ENCODE results near the gene MAN2A1. TPM values are rescaled to one million over a fixed set of nuclear protein-coding genes. Genes with fewer than 3 reads are reported as not detected.
A peak's percentile ranks its signal among the peaks of the same experiment; 100 is the strongest.

MAN2A1 gene
- total and polyA plus RNA-seq, 2 experiments from 2014 or later = 4.4 to 8.6 TPM

DNA sequence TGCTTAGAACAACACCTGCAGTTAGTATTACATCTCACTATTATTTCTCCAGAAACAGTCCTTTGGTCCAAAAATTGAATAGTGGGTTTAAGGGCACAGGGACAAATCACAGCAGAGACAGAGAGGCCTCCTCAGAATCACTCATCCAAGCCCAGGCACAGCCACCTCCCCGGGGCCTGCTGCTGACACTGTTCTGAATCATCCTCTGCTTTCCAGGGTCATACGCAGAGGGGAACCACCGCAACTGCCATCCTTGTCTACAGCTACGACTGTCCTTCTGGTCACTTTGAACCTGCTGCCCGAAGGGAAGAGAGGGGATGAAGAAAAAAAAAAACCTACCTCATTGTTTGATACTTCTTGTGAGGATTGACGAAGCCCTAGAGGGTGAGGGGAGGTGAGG lies 35.3 kb upstream of the MAN2A1 start:
- DNase-seq (ENCODE audit: low read depth in 1 of 2, low spot score in 1 of 2) = no peak

GRCh38 chr5:109655841-109656240 lies 33.9 kb upstream of the MAN2A1 start:
- Histone ChIP-seq H3K4me1 (ENCODE audit: low read depth) (no peaks in the 10 kb centered on the region), H3K27me3 (no peaks in the 10 kb centered on the region), H3K36me3 (no peaks in the 10 kb centered on the region), H3K27ac (no peak overlapping the region), H3K4me3 (no peak overlapping the region), H3K9me3 (ENCODE audit: low read depth) (no peaks in the 10 kb centered on the region)
- no peak for TF ChIP-seq CTCF (IDR thresholded peaks at IDR 0.05; ENCODE audit: low read depth, low read length)
- no peak for DNase-seq (ENCODE audit: low read depth in 1 of 2, low spot score in 1 of 2)

More for the DNA sequence above, 35.3 kb upstream of the MAN2A1 start:
- no peak overlapping the region for H3K27ac ChIP-seq
- no peaks in the 10 kb centered on the region for H3K9me3 ChIP-seq (ENCODE audit: low read depth)
- H3K27me3 ChIP-seq = no peaks in the 10 kb centered on the region
- no peak overlapping the region for H3K4me3 ChIP-seq
- no peaks in the 10 kb centered on the region for H3K4me1 ChIP-seq (ENCODE audit: low read depth)
- TF ChIP-seq CTCF (IDR thresholded peaks at IDR 0.05; ENCODE audit: low read depth, low read length) = no peak
- no peaks in the 10 kb centered on the region for H3K36me3 ChIP-seq

GRCh38 chr5:109656829-109657228 lies 32.9 kb upstream of the MAN2A1 start:
- H3K9me3 ChIP-seq (ENCODE audit: low read depth) = no peaks in the 10 kb centered on the region
- H3K36me3 ChIP-seq = no peaks in the 10 kb centered on the region
- DNase-seq (ENCODE audit: low read depth in 1 of 2, low spot score in 1 of 2) = peak in 1 of 2 donors; percentile 87
- H3K27ac ChIP-seq = no peak overlapping the region
- no peaks in the 10 kb centered on the region for H3K4me1 ChIP-seq (ENCODE audit: low read depth)
- no peak for TF ChIP-seq CTCF (IDR thresholded peaks at IDR 0.05; ENCODE audit: low read depth, low read length)
- no peaks in the 10 kb centered on the region for H3K27me3 ChIP-seq
- H3K4me3 ChIP-seq = no peak overlapping the region

GRCh38 chr5:109659901-109660300 lies 29.8 kb upstream of the MAN2A1 start:
- no peaks in the 10 kb centered on the region for H3K36me3 ChIP-seq
- no peaks in the 10 kb centered on the region for H3K4me1 ChIP-seq (ENCODE audit: low read depth)
- no peak overlapping the region for H3K27ac ChIP-seq
- no peaks in the 10 kb centered on the region for H3K27me3 ChIP-seq
- no peak for TF ChIP-seq CTCF (IDR thresholded peaks at IDR 0.05; ENCODE audit: low read depth, low read length)
- no peak for DNase-seq (ENCODE audit: low read depth in 1 of 2, low spot score in 1 of 2)
- no peak overlapping the region for H3K4me3 ChIP-seq
- no peaks in the 10 kb centered on the region for H3K9me3 ChIP-seq (ENCODE audit: low read depth)

DNA sequence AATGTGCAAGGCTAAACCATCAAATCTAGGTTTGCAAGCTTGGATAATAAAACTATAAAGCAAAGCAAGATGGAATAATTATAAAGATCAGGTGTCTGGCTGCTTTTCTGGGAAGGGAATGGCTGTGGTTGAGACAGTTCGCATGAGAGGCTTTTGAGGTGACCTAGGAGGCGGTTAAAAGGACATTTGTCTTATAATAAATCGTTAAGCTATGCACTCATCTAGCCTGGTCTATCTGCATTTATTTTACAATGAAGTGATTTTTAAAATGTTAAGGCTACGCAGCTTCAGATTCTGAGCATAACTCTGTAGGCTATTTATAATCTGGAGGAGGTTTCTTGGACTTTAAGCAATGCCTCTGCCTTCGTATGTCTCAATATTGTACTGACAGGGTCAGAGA lies 29.4 kb upstream of the MAN2A1 start:
- no peaks in the 10 kb centered on the region for H3K9me3 ChIP-seq (ENCODE audit: low read depth)
- no peak overlapping the region for H3K4me3 ChIP-seq
- TF ChIP-seq CTCF (IDR thresholded peaks at IDR 0.05; ENCODE audit: low read depth, low read length) = no peak

GRCh38 chr5:109668237-109668636 lies 21.5 kb upstream of the MAN2A1 start:
- no peak for TF ChIP-seq CTCF (IDR thresholded peaks at IDR 0.05; ENCODE audit: low read depth, low read length)
- H3K4me1 ChIP-seq (ENCODE audit: low read depth) = no peaks in the 10 kb centered on the region
- H3K27ac ChIP-seq = no peak overlapping the region
- H3K27me3 ChIP-seq = no peaks in the 10 kb centered on the region
- no peak for DNase-seq (ENCODE audit: low read depth in 1 of 2, low spot score in 1 of 2)
- H3K4me3 ChIP-seq = no peak overlapping the region
- no peaks in the 10 kb centered on the region for H3K9me3 ChIP-seq (ENCODE audit: low read depth)
- H3K36me3 ChIP-seq = no peaks in the 10 kb centered on the region

More for the DNA sequence above, 29.4 kb upstream of the MAN2A1 start:
- Histone ChIP-seq H3K36me3 (no peaks in the 10 kb centered on the region), H3K27me3 (no peaks in the 10 kb centered on the region), H3K4me1 (ENCODE audit: low read depth) (no peaks in the 10 kb centered on the region), H3K27ac (no peak overlapping the region)
- no peak for DNase-seq (ENCODE audit: low read depth in 1 of 2, low spot score in 1 of 2)
